ENCODE measurements around the gene CKAP2L.

Gene CKAP2L

DNA sequence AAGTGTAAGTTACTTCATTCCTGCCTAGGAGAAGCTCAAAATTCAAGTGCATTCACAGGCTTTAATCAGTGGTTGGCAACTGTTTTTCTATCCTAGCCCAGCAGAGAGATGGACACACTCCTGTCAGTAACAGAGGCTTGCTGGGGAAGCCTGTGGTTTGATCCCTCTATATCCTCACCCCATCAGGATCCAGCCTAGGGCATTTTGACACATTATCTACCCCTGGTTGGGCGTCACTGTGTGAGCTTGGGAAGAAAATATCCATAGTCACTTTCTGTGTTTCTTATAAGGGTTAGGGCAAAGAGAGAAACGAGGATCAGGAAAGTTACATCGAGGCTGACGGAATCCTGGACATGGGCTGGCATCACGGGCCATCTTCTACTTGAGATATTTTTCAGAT, 33.6 kb downstream of the CKAP2L start (continued):
- no peak for TF ChIP-seq ZFP3 (CRISPR knock-in tag; IDR thresholded peaks at IDR 0.05)
- no peak for TF ChIP-seq ISL1 (CRISPR knock-in tag; IDR thresholded peaks at IDR 0.05)
- TF ChIP-seq OSR1 (CRISPR knock-in tag; IDR thresholded peaks at IDR 0.05): no peak
- TF ChIP-seq PPARA (CRISPR knock-in tag; IDR thresholded peaks at IDR 0.05; ENCODE audit: borderline replicate concordance): no peak
- TF ChIP-seq SNAI2 (CRISPR knock-in tag; IDR thresholded peaks at IDR 0.05): no peak

DNA sequence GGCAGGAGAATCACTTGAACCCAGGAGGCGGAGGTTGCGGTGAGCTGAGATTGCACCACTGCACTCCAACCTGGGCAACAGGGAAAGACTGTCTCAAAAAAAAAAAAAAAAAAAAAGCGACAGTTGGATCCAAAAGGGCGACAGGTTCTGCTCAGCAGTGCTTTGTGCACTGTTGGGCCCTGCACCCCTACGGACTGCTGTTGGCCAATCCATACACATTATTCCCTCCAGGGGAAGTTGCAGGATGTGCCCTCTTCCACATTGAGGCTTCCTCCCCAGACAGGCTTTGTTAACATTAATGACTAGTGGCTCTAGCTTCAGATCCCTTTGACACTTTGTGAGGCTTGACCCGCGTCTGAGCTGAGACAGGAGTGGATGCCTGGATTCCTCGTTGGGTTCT, 34.2 kb downstream of the CKAP2L start:
- TF ChIP-seq BACH2 (CRISPR knock-in tag; IDR thresholded peaks at IDR 0.05; ENCODE audit: borderline replicate concordance) (no peak), ZNF8 (CRISPR knock-in tag; IDR thresholded peaks at IDR 0.05) (no peak), OSR1 (CRISPR knock-in tag; IDR thresholded peaks at IDR 0.05) (no peak), TOX (CRISPR knock-in tag; IDR thresholded peaks at IDR 0.05; ENCODE audit: borderline replicate concordance) (no peak), TCF4 (CRISPR knock-in tag; IDR thresholded peaks at IDR 0.05; ENCODE audit: borderline replicate concordance) (no peak), ZFP30 (CRISPR knock-in tag; IDR thresholded peaks at IDR 0.05) (no peak)
- TF ChIP-seq, protein P1, sequence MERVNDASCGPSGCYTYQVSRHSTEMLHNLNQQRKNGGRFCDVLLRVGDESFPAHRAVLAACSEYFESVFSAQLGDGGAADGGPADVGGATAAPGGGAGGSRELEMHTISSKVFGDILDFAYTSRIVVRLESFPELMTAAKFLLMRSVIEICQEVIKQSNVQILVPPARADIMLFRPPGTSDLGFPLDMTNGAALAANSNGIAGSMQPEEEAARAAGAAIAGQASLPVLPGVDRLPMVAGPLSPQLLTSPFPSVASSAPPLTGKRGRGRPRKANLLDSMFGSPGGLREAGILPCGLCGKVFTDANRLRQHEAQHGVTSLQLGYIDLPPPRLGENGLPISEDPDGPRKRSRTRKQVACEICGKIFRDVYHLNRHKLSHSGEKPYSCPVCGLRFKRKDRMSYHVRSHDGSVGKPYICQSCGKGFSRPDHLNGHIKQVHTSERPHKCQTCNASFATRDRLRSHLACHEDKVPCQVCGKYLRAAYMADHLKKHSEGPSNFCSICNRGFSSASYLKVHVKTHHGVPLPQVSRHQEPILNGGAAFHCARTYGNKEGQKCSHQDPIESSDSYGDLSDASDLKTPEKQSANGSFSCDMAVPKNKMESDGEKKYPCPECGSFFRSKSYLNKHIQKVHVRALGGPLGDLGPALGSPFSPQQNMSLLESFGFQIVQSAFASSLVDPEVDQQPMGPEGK (CRISPR knock-in tag; IDR thresholded peaks at IDR 0.05; ENCODE audit: borderline replicate concordance): no peak
- no peak for ATAC-seq

DNA sequence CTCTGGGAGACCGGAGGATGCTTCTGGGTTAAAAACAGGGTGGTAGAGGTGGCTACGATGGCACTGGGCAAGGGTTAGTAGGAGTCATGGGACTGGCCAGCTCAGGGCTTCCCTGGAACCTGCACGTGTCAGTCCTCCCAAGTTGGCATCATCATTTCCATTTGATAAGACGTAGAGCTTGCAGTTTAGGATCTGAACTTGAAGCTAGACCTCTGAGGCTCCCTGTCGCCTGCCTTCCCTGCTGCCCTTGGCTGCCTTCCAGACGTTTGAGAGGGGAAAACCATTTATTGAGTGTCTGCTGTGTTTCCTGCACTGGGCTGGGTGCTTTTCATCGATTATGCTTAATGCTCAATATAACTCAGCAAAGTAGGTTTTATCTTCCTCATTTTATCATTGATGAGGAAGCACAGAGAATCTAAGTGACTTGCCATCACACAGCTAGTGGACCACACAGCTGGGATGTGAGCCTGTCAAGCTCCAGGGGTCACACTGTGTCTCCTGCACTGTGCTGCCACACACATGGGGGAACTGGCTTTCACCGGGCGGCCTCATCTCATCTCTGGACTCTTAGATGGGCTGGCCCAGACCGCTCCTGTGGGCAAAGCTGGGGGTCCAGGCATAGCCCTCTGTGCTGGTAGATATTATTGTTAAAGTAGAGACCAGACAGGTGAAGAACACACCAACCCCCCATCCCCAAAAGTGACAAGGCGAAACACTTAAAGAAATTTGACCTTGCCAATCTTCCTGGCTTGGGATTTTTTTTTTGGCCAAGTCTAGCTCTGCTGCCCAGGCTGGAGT, 35.8 kb downstream of the CKAP2L start:
- ATAC-seq: no peak
- TF ChIP-seq, protein P2, sequence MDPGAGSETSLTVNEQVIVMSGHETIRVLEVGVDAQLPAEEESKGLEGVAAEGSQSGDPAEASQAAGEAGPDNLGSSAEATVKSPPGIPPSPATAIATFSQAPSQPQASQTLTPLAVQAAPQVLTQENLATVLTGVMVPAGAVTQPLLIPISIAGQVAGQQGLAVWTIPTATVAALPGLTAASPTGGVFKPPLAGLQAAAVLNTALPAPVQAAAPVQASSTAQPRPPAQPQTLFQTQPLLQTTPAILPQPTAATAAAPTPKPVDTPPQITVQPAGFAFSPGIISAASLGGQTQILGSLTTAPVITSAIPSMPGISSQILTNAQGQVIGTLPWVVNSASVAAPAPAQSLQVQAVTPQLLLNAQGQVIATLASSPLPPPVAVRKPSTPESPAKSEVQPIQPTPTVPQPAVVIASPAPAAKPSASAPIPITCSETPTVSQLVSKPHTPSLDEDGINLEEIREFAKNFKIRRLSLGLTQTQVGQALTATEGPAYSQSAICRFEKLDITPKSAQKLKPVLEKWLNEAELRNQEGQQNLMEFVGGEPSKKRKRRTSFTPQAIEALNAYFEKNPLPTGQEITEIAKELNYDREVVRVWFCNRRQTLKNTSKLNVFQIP (CRISPR knock-in tag; IDR thresholded peaks at IDR 0.05; ENCODE audit: borderline replicate concordance, low read depth): no peak

DNA sequence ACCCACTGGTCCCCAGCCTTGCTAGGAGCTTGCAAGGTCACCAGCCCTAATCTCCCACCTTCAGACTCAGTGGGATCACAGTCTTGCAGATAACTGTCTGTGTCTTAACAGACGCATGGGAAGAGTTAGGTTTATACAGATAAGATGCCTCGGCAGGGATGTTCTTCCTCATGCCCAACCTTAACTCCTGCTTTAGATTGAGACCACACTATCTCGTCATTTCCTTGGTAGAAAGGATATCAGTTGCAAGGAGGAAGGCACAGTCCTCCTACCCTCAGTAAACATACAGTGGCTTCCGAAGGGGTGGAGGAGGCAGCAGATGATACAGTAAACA, 36.4 kb downstream of the CKAP2L start:
- ATAC-seq: no peak
- TF ChIP-seq ISL1 (CRISPR knock-in tag; IDR thresholded peaks at IDR 0.05): no peak
- TF ChIP-seq, protein P3, sequence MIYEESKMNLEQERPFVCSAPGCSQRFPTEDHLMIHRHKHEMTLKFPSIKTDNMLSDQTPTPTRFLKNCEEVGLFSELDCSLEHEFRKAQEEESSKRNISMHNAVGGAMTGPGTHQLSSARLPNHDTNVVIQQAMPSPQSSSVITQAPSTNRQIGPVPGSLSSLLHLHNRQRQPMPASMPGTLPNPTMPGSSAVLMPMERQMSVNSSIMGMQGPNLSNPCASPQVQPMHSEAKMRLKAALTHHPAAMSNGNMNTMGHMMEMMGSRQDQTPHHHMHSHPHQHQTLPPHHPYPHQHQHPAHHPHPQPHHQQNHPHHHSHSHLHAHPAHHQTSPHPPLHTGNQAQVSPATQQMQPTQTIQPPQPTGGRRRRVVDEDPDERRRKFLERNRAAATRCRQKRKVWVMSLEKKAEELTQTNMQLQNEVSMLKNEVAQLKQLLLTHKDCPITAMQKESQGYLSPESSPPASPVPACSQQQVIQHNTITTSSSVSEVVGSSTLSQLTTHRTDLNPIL (CRISPR knock-in tag; IDR thresholded peaks at IDR 0.05; ENCODE audit: low read depth): no peak
- no peak for TF ChIP-seq OSR1 (CRISPR knock-in tag; IDR thresholded peaks at IDR 0.05)
- TF ChIP-seq ESRRG (CRISPR knock-in tag; IDR thresholded peaks at IDR 0.05): no peak
- TF ChIP-seq CSDC2 (CRISPR knock-in tag; IDR thresholded peaks at IDR 0.05): no peak
- no peak for TF ChIP-seq GLIS3 (CRISPR knock-in tag; IDR thresholded peaks at IDR 0.05)
- TF ChIP-seq ZC3H10 (CRISPR knock-in tag; IDR thresholded peaks at IDR 0.05): no peak
- TF ChIP-seq ZFP3 (CRISPR knock-in tag; IDR thresholded peaks at IDR 0.05): no peak
- TF ChIP-seq, protein P4, sequence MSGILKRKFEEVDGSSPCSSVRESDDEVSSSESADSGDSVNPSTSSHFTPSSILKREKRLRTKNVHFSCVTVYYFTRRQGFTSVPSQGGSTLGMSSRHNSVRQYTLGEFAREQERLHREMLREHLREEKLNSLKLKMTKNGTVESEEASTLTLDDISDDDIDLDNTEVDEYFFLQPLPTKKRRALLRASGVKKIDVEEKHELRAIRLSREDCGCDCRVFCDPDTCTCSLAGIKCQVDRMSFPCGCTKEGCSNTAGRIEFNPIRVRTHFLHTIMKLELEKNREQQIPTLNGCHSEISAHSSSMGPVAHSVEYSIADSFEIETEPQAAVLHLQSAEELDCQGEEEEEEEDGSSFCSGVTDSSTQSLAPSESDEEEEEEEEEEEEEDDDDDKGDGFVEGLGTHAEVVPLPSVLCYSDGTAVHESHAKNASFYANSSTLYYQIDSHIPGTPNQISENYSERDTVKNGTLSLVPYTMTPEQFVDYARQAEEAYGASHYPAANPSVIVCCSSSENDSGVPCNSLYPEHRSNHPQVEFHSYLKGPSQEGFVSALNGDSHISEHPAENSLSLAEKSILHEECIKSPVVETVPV (CRISPR knock-in tag; IDR thresholded peaks at IDR 0.05): no peak
- TF ChIP-seq TCF4 (CRISPR knock-in tag; IDR thresholded peaks at IDR 0.05; ENCODE audit: borderline replicate concordance): no peak
- no peak for TF ChIP-seq PPARA (CRISPR knock-in tag; IDR thresholded peaks at IDR 0.05; ENCODE audit: borderline replicate concordance)
- TF ChIP-seq, protein P2 (CRISPR knock-in tag; IDR thresholded peaks at IDR 0.05; ENCODE audit: borderline replicate concordance, low read depth): no peak
- TF ChIP-seq, protein P5, sequence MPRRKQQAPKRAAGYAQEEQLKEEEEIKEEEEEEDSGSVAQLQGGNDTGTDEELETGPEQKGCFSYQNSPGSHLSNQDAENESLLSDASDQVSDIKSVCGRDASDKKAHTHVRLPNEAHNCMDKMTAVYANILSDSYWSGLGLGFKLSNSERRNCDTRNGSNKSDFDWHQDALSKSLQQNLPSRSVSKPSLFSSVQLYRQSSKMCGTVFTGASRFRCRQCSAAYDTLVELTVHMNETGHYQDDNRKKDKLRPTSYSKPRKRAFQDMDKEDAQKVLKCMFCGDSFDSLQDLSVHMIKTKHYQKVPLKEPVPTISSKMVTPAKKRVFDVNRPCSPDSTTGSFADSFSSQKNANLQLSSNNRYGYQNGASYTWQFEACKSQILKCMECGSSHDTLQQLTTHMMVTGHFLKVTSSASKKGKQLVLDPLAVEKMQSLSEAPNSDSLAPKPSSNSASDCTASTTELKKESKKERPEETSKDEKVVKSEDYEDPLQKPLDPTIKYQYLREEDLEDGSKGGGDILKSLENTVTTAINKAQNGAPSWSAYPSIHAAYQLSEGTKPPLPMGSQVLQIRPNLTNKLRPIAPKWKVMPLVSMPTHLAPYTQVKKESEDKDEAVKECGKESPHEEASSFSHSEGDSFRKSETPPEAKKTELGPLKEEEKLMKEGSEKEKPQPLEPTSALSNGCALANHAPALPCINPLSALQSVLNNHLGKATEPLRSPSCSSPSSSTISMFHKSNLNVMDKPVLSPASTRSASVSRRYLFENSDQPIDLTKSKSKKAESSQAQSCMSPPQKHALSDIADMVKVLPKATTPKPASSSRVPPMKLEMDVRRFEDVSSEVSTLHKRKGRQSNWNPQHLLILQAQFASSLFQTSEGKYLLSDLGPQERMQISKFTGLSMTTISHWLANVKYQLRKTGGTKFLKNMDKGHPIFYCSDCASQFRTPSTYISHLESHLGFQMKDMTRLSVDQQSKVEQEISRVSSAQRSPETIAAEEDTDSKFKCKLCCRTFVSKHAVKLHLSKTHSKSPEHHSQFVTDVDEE (CRISPR knock-in tag; IDR thresholded peaks at IDR 0.05): no peak
